ENCODE data around the gene CASQ2.

The CASQ2 gene

DNA sequence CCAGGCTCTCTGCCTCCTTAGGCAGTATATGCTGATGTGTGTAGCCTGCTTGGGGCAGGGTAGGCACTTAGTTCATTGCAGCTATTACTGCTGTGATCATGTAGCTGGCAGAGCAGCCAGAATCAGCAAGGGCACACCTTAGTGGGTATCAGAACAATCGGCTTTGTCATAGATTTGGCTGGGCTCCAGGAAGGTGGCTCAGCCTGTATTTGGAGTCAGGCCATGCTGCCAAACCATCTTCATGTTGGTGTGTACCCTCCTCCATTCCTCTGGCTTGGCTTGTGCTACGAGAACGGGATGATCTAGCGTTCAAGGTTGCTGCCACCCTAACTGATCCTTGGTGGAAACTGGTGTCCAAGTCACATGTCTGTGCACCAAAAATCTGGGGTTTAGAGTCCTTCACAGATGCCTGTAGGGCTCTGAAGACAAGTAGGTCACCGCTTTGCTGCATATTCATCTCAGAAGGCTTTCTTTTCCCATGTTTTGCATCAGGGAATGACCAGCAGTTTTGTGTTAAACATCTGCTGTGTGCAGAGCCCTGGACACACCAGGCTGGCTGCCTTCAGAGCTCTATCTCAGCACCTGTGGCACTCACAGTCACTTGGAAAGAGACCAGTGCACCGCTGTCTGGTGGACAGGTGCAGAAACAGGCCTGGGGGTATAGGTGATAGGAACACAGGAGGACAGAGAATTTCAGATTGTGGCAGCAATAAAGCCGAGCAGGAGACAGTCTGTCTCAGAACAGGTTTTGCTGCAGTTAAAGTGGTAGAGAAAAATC is 103.0 kb downstream of the CASQ2 start:
- no peak for DNase-seq (ENCODE audit: low read depth in 2 of 2)

DNA sequence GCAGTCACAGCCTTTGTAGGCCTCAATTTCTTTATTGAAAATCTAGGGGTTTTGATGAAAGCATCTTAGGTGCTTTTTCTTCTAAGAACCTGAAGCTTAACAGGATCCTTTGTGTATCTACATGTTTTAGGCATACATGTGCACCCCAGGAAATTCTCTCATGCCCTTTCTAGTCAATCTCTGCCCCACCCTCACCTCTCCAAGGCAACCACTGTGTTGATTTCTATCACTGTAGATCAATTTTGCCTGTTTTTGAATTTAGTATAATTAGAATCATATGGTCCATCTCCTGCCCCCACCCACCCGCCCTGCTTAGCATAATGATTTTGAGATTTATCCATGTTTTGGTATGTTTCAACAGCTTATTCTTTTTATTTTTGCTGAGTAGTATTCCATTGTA is 107.4 kb downstream of the CASQ2 start:
- no peak for DNase-seq (ENCODE audit: low read depth in 2 of 2)

DNA sequence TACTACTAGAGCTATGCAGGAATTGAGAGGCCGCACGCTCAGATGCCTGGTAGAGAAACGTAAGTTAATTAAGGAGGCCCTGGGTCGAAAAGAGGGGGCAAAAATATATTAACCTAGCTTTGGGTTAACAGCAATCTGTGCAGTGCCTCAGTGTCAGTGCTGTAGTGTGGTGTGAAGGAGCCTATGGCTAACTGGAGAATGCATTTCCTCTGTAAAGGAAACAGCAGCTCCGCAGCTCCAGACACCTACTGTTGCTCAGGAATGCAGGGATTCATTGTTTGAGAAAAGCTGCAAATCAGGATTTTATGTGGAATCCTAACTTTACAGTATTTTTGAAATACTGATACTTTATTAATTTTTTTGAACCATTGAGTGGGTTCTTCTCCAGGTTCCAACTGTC is 108.4 kb downstream of the CASQ2 start:
- no peak for DNase-seq (ENCODE audit: low read depth in 2 of 2)

DNA sequence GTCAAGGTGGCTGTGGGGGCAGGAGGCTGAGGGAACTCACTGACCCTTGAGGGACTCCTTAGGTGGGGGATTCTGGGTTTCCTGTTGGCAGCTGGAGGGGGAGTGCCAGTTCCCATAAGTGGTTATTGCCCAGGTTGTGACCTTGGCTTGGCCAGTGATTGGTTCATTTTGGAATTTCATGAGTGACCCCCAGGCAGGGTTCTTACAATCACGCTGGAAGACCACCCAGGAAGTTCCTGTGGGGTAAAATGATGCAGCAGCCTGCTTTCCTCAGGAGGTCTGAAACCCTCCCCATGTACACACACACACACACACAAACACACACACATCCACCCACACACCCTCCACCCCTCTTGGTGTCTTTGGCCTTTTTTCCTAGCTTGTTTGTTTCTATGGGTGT is 109.9 kb downstream of the CASQ2 start:
- no peak for DNase-seq (ENCODE audit: low read depth in 2 of 2)

DNA sequence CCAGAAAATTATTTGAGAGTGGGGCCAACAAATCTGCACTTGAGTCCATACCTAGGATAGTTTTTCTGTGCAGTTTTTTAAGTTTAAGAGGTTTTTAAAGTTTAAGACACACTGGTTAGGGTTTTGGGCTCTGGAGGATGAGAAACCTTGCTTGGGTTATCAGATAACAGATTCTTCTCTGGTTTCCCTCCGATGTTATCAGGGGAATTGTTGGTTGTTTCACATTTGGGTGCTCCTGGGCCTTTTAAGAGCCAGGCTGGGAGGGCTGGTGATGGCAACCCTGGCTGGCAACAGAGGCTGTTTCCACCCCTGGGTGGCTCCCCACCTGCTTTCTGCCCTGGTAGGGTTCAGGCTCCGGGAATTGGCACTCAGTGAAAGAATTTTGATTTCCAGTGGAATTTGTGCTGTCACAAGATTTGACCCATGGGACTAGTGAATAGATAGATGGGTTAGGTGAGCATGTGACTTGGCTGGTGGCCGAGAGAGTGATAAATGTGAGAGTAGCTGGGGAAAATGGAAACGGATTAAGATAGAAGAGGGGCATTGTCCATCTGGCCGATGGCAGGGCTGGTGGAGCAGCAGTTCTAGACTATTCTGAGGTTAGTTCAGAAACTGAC is 111.9 kb downstream of the CASQ2 start:
- no peak for DNase-seq (ENCODE audit: low read depth in 2 of 2)

DNA sequence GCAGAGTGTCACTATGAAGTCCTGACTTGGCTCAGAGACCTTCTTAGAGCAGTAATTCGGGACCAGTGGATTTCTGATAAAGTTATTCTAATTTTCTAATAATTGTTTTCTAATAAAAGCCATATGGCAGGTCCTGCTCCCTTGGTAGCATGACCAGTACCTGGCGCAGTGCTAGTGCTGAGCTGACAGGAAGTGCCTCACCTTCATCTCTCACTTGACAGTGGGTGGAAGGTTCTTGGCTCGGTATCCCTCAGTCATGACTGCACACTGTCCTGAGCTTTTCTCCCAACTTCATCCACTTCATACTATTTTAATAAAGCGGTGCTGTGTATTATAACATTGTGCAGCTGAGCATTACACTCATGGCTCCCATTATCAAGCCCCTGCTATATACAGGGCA is 112.6 kb downstream of the CASQ2 start:
- DNase-seq (ENCODE audit: low read depth in 2 of 2) = no peak

DNA sequence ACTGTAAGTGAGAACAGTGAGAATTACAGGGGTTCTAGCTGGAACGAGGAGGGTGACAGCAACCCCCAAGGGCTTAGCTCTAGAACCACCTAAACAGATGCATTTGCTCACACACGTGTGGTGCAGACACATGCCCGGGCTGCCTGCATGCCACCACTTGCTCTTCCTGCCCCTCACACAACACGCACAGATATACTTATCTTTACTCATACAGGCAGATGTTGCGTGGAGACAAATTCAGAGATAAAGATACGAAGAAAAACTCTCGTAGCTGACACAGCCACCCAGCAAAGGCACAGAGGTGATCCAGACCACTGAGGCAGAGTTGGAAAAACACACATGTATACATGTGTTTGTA is 113.2 kb downstream of the CASQ2 start:
- no peak for DNase-seq (ENCODE audit: low read depth in 2 of 2)

DNA sequence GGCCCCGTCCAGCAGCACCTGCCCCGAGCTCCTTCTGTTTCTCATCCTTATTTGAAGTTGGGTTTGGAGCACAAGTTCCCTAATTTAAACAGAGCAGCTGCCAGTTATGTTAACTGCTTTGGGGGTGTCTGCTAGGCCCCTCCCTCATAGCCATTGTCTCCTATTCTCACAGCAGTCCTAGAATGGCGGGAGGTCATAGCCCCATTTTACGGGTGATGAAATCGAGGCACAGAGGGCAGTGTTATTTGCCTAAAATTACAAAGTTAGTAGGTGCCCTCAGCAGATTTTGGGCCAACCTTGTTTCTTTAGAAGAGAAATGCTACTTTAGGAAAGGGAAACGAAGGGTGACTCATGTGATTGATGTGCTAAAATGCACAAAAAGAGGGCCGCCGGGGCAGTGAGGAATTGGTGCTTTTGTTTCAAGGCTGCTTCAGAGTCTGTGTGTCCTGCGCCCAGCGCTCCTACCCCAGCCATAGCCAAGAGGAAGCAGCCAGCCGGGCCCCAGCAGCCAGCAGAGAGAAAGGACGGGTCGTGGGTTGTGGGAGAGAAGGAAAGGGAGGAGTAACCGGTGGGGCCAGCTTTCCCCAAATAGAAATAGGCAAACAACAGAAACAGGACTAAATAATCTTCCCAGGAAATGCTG is 113.7 kb downstream of the CASQ2 start:
- no peak for DNase-seq (ENCODE audit: low read depth in 2 of 2)

DNA sequence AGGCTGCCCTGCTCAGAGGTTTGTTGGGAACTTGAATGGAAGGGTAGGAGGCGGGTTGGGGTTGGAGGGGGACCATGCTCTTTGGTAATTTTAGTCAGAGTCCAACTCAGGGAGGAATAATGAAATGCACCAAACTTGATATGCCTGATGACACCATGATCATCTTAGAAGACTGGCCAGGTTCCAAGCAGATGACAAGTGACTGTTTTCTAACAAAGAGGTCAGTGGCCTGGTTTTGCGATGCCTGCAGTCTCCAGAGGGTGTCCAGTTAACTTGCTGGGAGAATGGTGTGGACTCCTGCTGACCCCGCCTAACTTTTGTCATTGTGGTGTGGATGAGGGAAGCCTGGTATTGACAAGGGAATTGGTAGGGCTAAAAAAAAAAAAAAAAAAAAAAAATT is 114.4 kb downstream of the CASQ2 start:
- no peak for DNase-seq (ENCODE audit: low read depth in 2 of 2)

DNA sequence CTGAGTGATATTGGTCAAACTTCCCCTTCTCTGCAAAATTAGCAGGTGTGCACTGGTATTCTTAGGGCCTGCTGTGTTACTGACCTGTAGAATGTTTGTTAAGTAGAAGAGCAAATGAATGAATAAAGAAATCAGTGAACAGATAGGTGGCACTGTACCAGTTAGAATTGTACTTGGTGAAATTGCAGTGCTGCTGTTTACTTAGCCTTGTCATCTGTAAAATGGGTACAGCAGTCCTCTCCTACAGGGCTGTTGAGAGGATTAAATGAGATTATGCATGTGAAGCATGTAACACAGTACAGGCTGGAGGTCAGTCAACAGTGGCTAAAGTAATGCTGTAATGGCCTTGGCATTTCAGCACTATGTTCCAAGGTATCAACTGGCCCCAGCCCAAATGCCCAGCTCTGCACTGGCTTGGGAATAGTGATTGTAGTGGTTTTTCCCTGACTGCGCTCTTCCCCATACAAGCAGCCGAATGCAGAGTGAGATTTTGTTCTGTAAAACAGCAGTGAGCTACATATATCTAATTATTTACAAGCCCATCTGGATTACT is 116.2 kb downstream of the CASQ2 start:
- no peak for DNase-seq (ENCODE audit: low read depth in 2 of 2)

DNA sequence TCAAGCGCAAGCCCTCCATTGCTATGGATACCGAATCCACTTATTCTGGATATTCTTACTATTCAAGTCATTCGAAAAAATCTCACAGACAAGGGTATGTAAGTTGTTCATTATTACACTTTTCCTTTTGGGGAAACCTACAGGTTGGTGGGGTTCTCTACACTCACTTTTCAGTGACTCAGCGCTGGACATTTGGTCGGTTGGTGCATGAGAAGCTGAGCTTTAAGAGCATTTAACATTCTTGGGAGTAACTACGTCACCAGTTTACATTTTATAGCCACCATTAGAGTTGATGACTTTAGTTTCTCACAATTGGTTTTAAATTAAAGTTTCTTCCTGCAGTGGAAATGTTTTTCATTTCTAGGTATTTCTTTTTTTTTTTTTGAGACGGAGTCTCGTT is 117.1 kb downstream of the CASQ2 start:
- DNase-seq (ENCODE audit: low read depth in 2 of 2) = no peak

DNA sequence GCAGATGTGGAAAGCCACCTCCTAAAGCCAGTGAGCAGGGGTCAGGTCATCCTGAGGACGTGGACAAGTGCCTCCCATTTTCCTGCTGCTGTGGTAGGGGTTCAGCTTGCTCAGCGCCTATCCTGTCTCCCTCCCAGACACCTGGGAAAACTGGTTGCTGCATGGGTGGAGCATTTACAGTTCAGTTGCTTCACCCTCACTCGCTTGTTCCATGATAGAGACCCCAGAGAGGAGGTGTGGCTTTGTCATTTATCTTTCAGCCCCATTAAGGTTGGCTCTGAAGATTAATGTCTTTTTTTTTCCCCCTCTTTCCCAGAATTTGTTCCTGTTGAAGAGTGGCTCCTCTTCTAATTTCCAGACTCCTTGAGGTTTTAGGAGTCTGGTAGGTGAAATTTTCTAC is 117.6 kb downstream of the CASQ2 start:
- no peak for DNase-seq (ENCODE audit: low read depth in 2 of 2)

All from fibroblast of skin of left quadriceps (primary cell).